GM12878 (cell line): ENCODE measurements around the gene GTPBP3.

ENCODE experiments used
- CREB1 ChIP-seq: IDR thresholded peaks from 2 replicates; pipeline ENCODE4 v1.6.1; 2012; ENCODE audit warnings: low read depth, mild to moderate bottlenecking, inconsistent platforms
- CTCF ChIP-seq, 3 experiments: IDR thresholded peaks in 2 of 3; conservative IDR thresholded peaks in 1 of 3; 2 replicates each; pipeline ENCODE4 v1.5.1; 2011; ENCODE audit warnings: low read depth in 3 of 3, low read length in 3 of 3, mild to moderate bottlenecking in 3 of 3, control low read depth in 2 of 3, moderate library complexity in 2 of 3, inconsistent platforms in 1 of 3, mixed read lengths in 1 of 3; ENCODE audit not compliant: control insufficient read depth in 2 of 3, insufficient read depth in 1 of 3; ENCODE audit errors: extremely low read depth in 1 of 3
- EZH2 ChIP-seq: IDR thresholded peaks from 2 replicates; pipeline ENCODE4 v1.6.1; 2012; ENCODE audit warnings: low read depth, mild to moderate bottlenecking, control low read depth, inconsistent platforms, low read length, borderline replicate concordance; ENCODE audit not compliant: control insufficient read depth
- MEF2A ChIP-seq: IDR thresholded peaks from 2 replicates; pipeline ENCODE4 v1.6.1; 2011; ENCODE audit warnings: low read depth, mild to moderate bottlenecking, low read length, moderate library complexity; ENCODE audit not compliant: insufficient read depth
- NFYA ChIP-seq: IDR thresholded peaks from 2 replicates; pipeline ENCODE4 v1.6.1; 2011; ENCODE audit warnings: low read depth, mild to moderate bottlenecking, low read length, improper control_type of control experiment, borderline replicate concordance
- RB1 ChIP-seq: fragments of 450-650 bp; formaldehyde crosslinking; IDR thresholded peaks from 2 replicates; pipeline ENCODE4 v1.6.1; 2017; ENCODE audit warnings: mild to moderate bottlenecking, borderline replicate concordance
- TCF12 ChIP-seq: IDR thresholded peaks from 2 replicates; pipeline ENCODE4 v1.6.1; 2011; ENCODE audit warnings: low read depth, mild to moderate bottlenecking, low read length

DNA sequence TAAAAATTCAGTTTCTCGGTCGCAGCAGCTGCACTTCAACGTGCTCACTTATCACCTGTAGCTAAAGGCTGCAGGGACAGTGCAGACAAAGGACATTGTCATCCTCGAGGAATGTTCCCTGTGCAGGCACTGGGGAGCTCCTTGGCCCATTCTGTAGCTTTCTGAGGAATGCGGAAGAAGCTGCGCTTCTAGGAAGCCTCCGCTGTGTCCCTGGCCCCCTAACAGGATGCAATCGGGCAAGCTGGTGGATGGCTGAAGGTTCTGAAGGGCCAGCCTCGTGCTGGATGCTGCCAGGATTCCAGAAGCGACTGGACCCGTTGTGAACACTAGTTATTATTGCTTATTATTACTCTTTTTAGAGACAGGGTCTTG is 10.8 kb upstream of the GTPBP3 start:
- TF ChIP-seq TCF12 (no peak), MEF2A (no peak), CTCF (IDR thresholded peaks at IDR 0.05 in 2 of 3, conservative IDR thresholded peaks at IDR 0.05 in 1 of 3; ENCODE audit: control insufficient read depth in 2 of 3, extremely low read depth in 1 of 3, insufficient read depth in 1 of 3, low read depth in 3 of 3, low read length in 3 of 3) (no peak), CREB1 (no peak), NFYA (no peak), RB1 (no peak), EZH2 (no peak)
